8988T (cell line): Measurements from ENCODE around the gene NUFIP1.
"Not testable (repeated sequence)": the region's sequence is repeated elsewhere in the genome, so short reads cannot be mapped to it uniquely, and the experiment has no call there.

ENCODE experiments used
- DNase-seq: peaks from one replicate; pipeline ENCODE4 v3.0.0; 2011

NUFIP1 gene

DNA sequence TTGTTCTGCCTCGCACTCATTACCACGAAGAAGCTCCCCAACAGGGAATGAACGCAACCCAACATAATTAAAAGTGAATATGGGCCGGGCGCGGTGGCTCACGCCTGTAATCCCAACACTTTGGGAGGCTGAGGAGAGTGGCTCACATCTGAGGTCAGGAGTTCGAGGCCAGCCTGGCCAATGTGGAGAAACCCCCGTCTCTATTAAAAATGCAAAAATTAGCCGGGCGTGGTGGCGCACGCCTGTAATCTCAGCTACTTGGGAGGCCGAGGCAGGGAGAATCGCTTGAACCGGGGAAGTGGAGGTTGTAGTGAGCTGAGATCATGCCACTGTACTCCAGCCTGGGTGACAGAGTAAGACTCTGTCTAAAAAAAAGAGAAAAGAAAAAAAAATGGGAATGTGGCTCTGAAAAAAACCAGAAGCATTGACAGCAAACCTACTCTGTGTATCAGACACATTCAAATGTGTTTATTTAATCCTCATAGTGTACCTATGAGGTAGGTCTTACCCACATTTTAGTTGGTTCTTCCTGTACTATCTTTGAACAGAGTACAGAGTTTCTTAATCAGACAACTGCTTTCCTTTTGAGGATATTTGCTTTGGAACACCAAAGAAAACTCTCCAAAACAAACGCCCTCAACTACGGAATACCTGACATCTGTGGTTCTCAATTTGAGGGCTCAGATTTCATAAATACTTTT is 70.0 kb downstream of the NUFIP1 start:
- no peak for DNase-seq

DNA sequence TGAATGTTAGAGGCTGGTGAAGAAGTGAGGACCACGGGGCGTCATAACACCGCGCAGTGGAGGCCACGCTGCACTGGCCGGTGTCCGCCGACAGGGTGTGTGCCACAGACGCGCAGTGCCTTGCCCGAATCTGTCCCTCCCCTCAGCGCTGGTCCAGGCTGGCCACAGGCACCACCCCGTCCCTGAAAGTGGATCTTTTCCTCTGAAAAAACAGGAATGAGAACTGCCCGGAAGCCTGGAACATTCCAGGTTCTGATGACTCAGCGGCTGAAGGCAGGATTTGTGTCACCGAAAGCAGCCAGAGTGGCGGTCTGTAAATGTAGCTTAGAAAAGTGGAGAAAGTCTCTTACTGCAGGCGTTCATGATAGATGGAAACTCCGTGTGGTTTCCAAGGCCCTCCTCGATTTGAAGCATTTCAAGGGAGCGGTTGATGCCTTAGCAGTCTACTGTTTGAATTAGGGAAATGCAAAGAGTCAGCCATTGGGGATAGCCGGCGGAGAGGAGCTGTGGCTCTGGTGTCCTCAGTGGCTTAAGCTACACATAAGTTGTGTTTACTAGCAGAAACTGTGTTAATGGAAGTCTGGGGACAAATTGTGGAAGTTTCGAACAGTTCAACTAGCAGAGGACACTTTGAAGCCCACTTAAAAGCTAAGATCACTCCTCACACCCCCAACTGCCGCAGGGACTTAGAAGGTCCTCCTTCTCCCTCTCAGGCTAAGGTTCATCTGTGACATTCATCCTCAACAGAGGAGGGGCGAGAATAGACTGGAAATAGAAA is 70.8 kb downstream of the NUFIP1 start:
- peak; percentile 23 for DNase-seq

DNA sequence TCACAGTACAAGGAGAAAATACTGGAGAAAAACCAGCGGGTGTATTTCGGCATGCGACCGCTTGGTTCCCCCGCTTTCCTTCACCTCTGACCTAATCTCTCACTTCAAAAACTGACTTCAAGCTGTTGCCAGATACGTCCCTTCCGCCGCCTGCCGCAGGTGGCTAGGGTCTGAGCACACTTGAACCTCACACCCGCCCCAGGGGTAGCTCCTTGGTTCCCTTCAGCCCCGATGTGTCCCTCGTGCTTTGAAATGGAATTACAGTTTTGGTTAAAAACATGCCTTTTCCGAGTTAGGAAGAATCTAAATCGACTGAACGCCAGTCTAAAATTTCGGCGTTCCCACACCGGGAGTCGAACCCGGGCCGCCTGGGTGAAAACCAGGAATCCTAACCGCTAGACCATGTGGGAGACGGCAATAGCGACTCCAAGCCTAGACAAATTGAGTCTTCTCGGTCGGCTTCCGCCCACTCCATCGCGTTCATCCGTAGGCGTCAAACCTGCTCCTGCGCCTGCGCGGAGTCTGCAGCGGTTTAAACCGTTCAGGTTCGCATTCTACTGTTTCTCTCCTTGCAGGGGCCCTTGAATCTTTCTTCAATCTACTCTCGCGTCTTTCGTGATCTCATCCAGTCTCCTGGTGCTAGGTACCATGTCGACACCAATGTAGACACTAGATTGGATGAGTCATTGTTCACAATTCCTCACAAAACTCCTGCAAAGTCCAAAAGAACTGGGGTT is 71.5 kb downstream of the NUFIP1 start:
- DNase-seq: peak; percentile 48

DNA sequence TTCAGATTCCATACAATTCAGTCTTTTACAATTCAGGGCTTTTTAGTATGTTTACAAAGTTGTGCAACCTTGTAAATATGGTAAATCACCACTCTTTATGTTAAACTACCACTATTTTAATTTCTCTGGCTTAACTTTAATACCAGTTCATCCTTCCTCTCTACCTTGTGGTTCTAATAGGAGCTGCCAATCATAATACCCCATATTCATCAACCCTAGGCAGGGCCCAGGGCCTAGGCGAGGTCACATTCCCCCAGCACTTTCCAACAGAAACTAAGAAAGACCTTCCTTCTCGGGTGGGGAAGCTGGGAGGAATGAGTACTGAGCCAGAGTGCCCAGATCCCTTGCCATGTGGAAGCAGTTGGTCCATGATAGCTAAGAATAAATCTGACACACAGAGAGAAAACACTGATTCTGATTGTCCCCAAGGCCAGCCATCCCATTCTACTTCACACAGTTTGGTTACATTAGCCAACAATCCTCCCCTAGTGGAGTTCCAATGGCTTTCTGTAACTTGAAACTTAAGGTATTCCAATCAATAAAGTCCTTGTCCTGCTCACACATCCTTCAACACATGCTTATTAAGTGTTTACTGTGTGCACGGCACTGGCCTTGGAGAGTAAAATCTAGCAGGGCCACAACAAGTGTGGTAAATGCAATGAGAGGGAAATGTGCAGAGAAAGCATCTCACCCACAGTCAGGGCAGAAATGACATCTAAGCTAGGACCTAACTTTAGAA is 76.8 kb downstream of the NUFIP1 start:
- no peak for DNase-seq

DNA sequence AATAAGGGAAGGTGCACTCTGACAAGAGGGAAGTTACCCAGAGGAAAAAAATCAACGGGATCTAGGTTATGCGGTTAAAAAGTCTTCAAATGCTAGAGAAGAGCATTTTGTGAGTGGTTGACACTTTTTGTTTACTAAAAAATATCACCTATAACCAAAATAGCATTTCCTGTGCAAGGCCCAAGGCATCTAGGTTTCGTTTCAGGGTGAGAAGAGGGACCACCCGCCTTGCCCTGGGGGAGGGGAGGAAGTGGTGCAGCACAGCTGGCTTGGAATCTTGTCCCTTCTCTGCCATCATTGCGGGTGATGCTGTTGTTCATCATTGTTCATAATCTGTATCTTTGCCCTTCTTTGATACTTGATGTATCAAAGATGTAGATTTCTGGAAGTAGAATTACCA is 80.6 kb downstream of the NUFIP1 start:
- DNase-seq: no peak

DNA sequence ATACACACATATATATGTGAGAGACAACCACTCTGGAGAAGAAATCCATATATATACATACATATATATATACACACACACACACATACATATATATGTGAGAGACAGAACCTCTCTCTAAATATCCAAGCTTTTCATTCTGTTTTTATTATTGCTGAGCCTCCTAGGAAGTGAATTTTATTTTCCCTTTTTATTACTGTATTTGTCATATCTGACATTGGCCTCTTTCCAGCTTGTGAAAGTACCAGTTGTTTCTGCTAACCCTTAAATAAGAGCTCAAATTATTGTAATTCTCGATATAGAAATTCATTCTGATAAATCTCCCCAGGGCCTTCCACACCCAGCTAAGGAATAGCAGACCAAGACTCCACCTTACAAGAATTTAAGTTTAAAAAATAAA is 81.0 kb downstream of the NUFIP1 start:
- no peak for DNase-seq

DNA sequence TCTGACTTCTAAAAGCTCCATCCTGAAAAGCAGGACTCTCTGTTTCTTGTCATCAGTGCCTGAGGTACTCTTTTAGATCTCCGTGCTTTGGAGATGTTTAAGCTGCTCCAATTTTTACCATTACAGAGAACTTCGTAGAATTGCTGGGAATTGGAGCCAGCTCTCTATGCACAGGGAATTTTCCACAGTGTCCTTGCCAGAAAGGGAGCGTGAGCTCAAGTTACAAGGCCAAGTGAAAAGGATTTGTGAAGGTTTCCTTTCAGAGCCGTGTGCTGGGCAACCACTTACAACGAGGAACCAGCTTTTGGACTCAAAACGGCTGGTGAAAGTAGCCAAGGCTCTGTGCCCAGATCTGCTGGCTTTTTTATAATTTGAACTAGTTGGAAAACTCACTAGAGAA is 82.6 kb downstream of the NUFIP1 start:
- DNase-seq: no peak

DNA sequence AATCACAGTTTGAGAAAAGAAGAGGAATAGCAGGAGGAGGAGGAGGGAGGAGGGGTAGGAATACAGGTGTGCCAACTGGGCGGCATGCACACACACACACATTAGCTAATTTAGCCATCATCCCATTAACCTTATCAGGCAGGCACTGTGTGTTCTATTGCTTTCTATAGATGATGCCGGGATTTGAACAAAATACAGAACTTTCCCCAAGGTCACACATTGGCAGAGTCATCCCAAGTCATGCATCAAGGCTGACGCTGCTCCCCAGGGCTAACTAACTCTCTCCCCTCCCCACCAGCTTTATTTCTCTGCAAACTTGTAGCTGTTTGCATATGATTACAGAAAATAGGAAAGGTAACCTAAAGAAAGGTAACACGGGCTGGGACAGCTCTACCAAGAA is 83.0 kb downstream of the NUFIP1 start:
- DNase-seq: no peak

DNA sequence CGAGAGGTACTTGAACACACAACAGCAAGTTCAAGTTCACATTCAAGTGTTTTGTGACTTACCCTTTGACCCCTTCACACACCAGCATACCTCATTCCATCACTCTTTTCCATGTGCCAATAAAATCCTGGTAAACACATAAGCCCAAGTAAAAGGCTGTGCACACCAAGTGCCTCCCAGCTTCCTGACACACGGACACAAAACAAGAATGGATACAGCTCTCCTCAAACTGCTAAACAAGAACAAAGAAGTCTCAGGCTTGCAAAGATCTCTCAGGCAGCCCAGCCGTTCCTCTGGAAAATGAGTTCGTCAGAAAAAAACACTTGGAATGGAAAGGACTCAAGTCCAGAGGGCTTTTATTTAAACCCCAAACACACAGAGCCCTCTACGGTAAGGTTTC is 83.7 kb downstream of the NUFIP1 start:
- DNase-seq: no peak

DNA sequence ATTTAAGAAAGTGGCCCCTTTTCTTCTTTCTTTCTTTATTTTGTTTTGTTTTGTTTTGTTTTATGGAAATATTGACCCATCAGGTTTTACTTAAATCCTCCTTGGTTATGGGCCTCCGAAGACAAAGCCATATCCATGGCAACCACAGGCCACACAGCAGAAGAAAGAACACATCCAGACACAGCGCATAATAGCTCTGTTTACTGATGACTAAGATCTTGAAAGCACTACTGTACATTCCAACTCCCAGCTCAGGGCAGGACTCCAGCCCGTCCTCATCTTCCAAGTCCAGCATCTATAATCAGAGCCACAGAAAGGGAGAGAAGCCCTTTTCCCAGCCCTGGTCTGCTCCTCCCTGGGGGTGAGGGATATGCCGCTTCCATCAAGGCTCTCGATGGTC is 84.3 kb downstream of the NUFIP1 start:
- DNase-seq: no peak

DNA sequence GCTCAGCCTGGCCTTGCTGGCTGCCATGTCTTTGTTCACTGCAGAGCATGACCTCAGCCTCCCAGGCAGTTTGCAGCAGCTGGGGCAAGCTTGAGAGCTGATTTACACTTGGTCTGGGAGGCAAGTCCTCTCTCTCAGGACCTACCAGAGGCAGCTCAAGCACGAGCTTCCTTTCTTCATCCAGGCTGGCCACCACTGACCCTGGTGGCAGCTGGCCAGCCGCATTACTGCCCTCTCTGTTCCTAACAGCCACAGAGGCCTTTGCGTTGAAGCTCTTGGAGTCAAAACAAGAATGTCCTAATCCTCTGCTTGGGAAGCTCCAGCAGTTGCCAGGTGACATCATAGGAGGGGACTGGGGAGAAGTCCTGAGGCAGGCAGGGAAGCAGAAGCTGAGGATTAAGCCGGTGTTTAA is 85.7 kb downstream of the NUFIP1 start:
- DNase-seq: no peak

DNA sequence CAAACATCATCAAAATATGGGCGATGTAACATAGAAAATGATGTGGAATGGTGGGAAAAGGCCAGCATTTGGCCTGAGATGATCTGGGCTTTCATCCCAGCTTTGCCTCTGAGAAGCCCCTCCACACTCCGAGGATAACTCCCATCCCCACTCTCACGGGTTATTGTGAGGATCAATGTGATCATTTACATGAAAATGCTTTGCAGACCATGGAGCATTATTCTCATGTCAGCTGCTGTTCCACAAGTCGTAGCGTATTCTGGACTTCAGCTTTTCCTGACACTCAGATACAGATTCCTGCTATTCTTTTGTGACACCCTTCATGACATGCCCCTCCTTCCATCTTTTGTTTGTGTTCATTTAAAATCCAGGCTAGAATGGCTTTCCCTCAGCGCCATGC is 86.5 kb downstream of the NUFIP1 start:
- no peak for DNase-seq

DNA sequence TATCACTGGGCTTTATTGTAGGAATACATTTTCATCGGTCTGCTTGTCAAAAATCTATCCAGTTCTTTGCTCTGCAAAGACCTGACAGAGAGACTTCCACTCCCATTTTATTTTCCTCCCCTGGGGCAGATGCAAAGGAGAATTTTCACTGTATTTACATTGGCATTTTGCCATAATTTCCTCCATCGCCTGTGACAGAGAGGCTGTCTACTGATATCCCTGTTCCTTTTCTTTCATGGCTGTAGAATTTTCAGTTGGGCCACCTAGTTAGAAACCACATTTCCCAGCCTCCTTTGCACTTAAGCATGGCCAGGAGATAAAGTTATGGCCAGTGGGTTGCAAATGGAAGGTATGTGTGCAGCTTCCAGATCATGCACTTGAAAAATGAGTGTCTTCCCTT is 89.3 kb downstream of the NUFIP1 start:
- DNase-seq: no peak

DNA sequence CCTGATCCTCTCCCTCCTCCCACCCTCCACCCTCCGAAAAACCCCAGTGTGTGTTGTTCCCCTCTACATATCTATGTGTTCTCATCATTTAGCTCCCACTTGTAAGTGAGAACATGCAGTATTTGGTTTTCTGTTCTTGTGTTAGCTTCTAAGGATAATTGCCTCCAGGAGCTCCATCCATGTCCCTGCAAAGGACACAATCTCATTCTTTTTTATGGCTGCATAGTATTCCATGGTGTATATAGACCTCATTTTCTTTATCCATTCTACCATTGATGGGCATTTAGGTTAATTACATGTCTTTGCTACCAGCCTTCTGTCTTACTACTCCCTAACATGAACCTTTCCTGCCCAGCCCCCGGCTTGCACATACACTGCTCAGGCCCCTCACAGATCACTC is 91.0 kb downstream of the NUFIP1 start:
- not testable (repeated sequence) for DNase-seq

DNA sequence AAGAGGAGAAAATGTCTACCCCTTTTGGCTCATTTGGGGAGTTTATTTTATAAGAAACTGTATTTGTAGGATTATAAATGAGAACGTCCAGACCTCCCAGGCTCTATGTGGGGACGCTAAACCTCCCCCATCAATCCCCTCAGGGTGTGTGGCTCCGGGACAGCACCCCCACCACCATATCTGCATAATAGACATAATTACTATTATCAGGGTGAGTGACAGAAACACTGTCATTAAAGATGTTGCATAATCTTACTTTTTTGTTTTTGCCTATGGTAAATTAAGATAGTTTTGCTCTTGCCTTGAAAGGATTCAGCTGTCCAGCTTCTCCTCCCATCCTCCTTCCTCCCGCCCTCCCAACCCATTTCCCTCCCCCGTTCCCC is 93.3 kb downstream of the NUFIP1 start:
- no peak for DNase-seq

DNA sequence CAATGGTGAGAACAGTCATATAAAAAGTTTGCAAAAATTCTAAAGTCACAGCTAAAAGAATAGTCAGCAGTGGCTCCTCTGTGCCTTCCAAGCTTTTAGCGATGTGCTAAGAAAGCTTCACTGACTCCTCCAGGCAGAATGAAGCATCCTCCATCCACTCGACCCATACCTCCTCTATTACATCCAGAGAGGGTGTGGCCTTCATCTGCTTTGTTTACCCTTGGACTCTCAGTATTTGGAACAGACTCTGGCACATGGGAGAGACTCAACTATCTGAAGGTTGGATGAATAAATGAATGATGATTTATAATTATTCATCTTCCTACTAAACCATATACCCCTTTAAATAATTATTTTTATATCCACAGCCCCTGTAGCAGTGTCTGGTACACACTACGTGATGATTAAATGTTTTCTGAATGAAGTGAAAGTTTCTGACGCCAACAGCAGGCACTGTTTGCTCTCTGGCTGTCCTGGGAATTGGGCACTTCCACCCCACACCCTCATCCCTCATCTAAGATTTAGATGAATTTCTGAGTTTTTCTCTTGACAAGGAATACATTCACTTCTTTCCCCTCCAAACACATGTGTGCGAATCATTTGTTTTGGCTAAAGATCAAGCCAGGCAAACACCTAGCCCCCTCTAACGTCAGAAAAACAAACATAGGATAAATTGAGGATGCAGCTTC is 93.9 kb downstream of the NUFIP1 start:
- no peak for DNase-seq

DNA sequence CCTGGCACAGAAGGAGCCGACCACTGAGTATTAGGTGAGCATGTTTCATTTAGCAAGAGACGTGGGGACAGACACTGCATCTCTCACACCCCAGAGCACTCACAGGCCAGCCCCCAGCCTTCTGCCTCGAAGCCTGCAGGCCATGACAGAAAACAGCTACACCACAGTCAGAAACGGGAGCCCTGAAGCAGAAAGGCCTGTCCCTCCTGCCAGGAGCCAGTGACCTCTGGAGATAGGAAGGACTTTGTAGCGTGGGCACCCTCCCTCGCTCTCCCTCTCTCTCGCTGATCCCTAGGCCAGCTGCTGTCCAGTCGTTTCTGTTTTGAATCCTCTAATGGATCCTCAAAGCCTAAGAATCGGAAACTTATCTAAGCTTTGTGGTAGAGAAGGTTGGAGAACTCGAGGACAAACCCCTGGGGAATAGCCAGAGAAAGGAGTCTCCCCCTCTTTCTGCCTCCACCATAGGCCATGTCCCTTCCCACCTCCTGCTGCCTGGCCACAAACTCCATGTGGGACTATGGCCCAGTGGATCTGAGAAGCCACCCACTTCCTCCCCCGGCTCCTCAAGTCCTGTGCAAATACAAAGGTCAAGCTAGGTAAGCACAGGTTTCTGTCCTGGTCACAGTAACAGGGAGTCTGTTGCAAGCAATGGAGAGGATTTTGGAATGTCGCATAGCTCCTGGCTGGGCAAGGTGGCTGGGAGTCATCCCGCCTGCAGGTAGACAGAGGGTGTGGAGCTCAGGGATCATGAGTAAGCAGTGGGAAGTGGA is 95.1 kb downstream of the NUFIP1 start:
- DNase-seq: no peak
